Panc1 (cell line): Measurements from ENCODE around the gene TNFAIP3. TPM values are rescaled to one million over a fixed set of nuclear protein-coding genes. Genes with fewer than 3 reads are reported as not detected.

Source experiments
- ATAC-seq: fragments of 200-7000 bp; cut with Tn5 transposase; 2 replicates; pipeline ENCODE4 v1.9.1; 2020; ENCODE audit warnings: mild to moderate bottlenecking, moderate library complexity
- BruUV-seq: library from RNA; stranded (reverse); fragments of 400-500 nt; replicated peaks from 2 replicates; lab custom pipeline; 2021; lab: Mats Ljungman, UMichigan
- CTCF ChIA-PET: fragments of 300-600 bp; sonication (Branson Sonifier 250); formaldehyde crosslinking; loops from one replicate; lab custom pipeline; 2022; ENCODE audit warnings: antibody characterized with exemption; lab: Charles Lee
- POLR2A ChIA-PET: fragments of 300-600 bp; sonication (Branson Sonifier 250); formaldehyde crosslinking; loops from one replicate; lab custom pipeline; 2022; ENCODE audit warnings: antibody characterized with exemption; lab: Charles Lee
- DNase-seq: peaks from one replicate; pipeline ENCODE4 v3.0.0-alpha.2; 2010; ENCODE audit warnings: low read depth, low spot score
- H3K27ac ChIP-seq: 2 replicates; pipeline ENCODE4 v1.5.1; 2011; ENCODE audit warnings: mild to moderate bottlenecking, low read length, inconsistent platforms
- H3K27me3 ChIP-seq: fragments of 200-500 bp; sonication (Bioruptor generic); 2 replicates; pipeline ENCODE4 v1.6.0; 2014; ENCODE audit warnings: low read length, inconsistent platforms; ENCODE audit not compliant: control insufficient read depth, insufficient read depth
- H3K36me3 ChIP-seq: fragments of 200-500 bp; sonication (Bioruptor generic); 2 replicates; pipeline ENCODE4 v1.5.1; 2014; ENCODE audit warnings: inconsistent platforms, mild to moderate bottlenecking, low read length, moderate library complexity; ENCODE audit not compliant: control insufficient read depth, insufficient read depth
- H3K4me1 ChIP-seq: 2 replicates; pipeline ENCODE4 v1.5.1; 2011; ENCODE audit warnings: inconsistent platforms, mild to moderate bottlenecking, low read length, moderate library complexity; ENCODE audit not compliant: control insufficient read depth, insufficient read depth
- H3K4me3 ChIP-seq, 2 experiments: 2 replicates each; pipeline ENCODE4 v1.5.1; 2011 to 2012; ENCODE audit warnings: low read depth in 2 of 2, low read length in 2 of 2, mild to moderate bottlenecking in 2 of 2, inconsistent platforms in 1 of 2, moderate library complexity in 1 of 2
- H3K9me3 ChIP-seq: fragments of 200-500 bp; sonication (Bioruptor generic); 2 replicates; pipeline ENCODE4 v1.5.1; 2014; ENCODE audit warnings: low read depth, mild to moderate bottlenecking, inconsistent platforms, low read length, moderate library complexity; ENCODE audit not compliant: control insufficient read depth, insufficient read depth
- POLR2AphosphoS5 ChIP-seq: IDR thresholded peaks from 2 replicates; pipeline ENCODE4 v1.6.1; 2012; ENCODE audit warnings: mild to moderate bottlenecking, low read depth, low read length, moderate library complexity
- SIN3A ChIP-seq: IDR thresholded peaks from 2 replicates; pipeline ENCODE4 v1.6.1; 2012; ENCODE audit warnings: low read depth, mild to moderate bottlenecking, low read length, moderate library complexity, borderline replicate concordance; ENCODE audit not compliant: insufficient read depth
- TCF7L2 ChIP-seq: IDR thresholded peaks from 2 replicates; pipeline ENCODE4 v1.6.1; 2011; ENCODE audit warnings: mild to moderate bottlenecking, low read depth, low read length, inconsistent platforms
- in situ Hi-C: cut with HindIII; loops from 2 replicates; pipeline ENCODE4 v1.10.0; 2016; ENCODE audit warnings: low sequenced_read_pairs, low pct_unique_long_range_greater_than_20kb
- intact Hi-C: fragments of 100-400 bp; cut with micrococcal nuclease; formaldehyde crosslinking; loops from one replicate; pipeline ENCODE4 v1.10.0; 2022; ENCODE audit not compliant: unreplicated experiment
- total RNA-seq: library from RNA; stranded (reverse); gene quantifications from one replicate; pipeline ENCODE4 v1.2.1, GENCODE V29; 2021; ENCODE audit not compliant: unreplicated experiment
- TF ChIP-seq, protein P1 (sequence below): fragments of 450-650 bp; IDR thresholded peaks from 2 replicates; pipeline ENCODE4 v1.5.1; 2017; ENCODE audit warnings: mild to moderate bottlenecking
- TF ChIP-seq, protein P2 (sequence below), 2 experiments: IDR thresholded peaks; 2 replicates each; pipeline ENCODE4 v1.6.1; 2011 to 2012; ENCODE audit warnings: low read depth in 2 of 2, control low read depth in 1 of 2, low read length in 1 of 2, mild to moderate bottlenecking in 1 of 2, moderate library complexity in 1 of 2; ENCODE audit not compliant: insufficient read depth in 1 of 2

The TNFAIP3 gene
- total RNA-seq, 1 experiment from 2014 or later, result 15.0 TPM

DNA sequence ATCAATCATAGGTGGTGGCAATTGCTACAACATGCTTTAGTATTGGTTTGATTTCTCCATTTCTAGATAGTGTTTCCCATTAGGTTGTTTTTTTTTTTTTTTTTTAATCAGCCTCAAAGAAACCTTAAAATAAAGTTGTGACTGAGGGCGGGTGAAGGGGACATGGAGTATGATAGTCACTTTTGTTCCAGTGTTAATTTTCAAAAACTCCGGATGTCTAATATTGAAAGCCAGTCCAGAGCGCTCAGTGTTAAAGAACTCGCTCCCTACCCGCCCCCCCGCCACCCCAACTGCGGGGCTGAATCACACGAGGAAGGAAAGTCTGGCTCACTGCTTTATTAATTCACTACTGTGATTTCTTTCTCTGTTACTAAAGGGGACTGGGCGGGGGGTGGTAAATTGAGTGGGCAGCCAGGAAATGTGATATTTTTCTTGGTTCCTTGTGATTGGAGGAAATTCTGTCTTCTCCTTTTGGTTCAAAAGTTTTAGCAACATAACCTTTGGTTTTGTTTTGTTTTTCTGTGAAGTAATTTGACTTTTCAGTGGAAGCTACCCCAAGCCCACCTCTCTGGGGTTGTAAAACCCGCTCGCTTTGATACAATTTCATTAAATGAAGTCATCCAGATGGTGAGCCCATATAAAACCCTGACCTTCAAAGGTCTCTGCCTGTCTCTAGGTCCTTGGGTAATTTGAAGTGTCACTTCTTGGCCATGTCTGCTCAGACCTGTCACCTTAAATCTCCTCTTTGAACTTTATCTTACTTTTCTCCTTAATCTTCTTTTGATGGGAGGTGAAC is 38.0 kb downstream of the TNFAIP3 start:
- no peaks in the 10 kb centered on the region for H3K27me3 ChIP-seq
- intact Hi-C loops, result no loop called here
- no peaks in the 10 kb centered on the region for H3K9me3 ChIP-seq
- H3K4me1 ChIP-seq, result peaks cover 2% of the 10 kb centered on the region; the same call in 1 of the 2 replicates
- no peaks in the 10 kb centered on the region for H3K36me3 ChIP-seq
- ATAC-seq (no peak), DNase-seq (no peak)
- H3K4me3 ChIP-seq, result no peak overlapping the region
- in situ Hi-C loops, result no loop called here
- CTCF ChIA-PET, result no interaction called here
- POLR2A ChIA-PET, result no interaction called here
- H3K27ac ChIP-seq, result no peak overlapping the region
- no TSS peak for BruUV-seq
- no peak for TF ChIP-seq POLR2AphosphoS5

DNA sequence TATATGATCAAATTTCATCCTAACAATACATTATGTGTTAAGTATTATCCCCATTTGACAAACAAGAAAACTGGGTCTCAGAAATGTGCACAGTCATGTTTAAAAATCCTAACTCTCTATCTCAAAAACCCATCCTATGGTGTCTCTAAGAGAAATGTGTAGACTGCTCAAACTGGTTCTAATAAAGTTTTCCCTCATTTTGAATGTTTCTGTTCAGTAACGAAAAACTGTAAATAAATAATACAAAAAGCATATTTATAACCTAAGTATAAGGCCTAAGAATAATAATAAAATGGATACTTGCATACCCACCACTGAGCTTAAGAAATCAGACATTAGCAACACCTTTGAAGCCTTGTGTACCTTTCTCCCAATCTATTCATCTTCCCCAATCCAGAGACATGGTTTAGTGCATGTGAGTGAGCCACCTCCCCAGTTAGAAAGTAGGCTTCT is 39.0 kb downstream of the TNFAIP3 start:
- ATAC-seq (no peak), DNase-seq (no peak)
- Histone ChIP-seq H3K27me3 (no peaks in the 10 kb centered on the region), H3K9me3 (no peaks in the 10 kb centered on the region), H3K4me1 (peaks cover 2% of the 10 kb centered on the region; the same call in 1 of the 2 replicates), H3K36me3 (no peaks in the 10 kb centered on the region), H3K27ac (no peak overlapping the region), H3K4me3 (no peak overlapping the region)
- BruUV-seq, result no TSS peak
- POLR2A ChIA-PET, result no interaction called here
- TF ChIP-seq, protein P1, sequence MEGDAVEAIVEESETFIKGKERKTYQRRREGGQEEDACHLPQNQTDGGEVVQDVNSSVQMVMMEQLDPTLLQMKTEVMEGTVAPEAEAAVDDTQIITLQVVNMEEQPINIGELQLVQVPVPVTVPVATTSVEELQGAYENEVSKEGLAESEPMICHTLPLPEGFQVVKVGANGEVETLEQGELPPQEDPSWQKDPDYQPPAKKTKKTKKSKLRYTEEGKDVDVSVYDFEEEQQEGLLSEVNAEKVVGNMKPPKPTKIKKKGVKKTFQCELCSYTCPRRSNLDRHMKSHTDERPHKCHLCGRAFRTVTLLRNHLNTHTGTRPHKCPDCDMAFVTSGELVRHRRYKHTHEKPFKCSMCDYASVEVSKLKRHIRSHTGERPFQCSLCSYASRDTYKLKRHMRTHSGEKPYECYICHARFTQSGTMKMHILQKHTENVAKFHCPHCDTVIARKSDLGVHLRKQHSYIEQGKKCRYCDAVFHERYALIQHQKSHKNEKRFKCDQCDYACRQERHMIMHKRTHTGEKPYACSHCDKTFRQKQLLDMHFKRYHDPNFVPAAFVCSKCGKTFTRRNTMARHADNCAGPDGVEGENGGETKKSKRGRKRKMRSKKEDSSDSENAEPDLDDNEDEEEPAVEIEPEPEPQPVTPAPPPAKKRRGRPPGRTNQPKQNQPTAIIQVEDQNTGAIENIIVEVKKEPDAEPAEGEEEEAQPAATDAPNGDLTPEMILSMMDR, result no peak
- TF ChIP-seq, protein P2, sequence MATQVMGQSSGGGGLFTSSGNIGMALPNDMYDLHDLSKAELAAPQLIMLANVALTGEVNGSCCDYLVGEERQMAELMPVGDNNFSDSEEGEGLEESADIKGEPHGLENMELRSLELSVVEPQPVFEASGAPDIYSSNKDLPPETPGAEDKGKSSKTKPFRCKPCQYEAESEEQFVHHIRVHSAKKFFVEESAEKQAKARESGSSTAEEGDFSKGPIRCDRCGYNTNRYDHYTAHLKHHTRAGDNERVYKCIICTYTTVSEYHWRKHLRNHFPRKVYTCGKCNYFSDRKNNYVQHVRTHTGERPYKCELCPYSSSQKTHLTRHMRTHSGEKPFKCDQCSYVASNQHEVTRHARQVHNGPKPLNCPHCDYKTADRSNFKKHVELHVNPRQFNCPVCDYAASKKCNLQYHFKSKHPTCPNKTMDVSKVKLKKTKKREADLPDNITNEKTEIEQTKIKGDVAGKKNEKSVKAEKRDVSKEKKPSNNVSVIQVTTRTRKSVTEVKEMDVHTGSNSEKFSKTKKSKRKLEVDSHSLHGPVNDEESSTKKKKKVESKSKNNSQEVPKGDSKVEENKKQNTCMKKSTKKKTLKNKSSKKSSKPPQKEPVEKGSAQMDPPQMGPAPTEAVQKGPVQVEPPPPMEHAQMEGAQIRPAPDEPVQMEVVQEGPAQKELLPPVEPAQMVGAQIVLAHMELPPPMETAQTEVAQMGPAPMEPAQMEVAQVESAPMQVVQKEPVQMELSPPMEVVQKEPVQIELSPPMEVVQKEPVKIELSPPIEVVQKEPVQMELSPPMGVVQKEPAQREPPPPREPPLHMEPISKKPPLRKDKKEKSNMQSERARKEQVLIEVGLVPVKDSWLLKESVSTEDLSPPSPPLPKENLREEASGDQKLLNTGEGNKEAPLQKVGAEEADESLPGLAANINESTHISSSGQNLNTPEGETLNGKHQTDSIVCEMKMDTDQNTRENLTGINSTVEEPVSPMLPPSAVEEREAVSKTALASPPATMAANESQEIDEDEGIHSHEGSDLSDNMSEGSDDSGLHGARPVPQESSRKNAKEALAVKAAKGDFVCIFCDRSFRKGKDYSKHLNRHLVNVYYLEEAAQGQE (IDR thresholded peaks at IDR 0.05; ENCODE audit: insufficient read depth in 1 of 2, low read depth in 2 of 2, low read length in 1 of 2), result no peak
- no peak for TF ChIP-seq SIN3A
- CTCF ChIA-PET, result no interaction called here
- intact Hi-C loops, result no loop called here
- in situ Hi-C loops, result no loop called here

DNA sequence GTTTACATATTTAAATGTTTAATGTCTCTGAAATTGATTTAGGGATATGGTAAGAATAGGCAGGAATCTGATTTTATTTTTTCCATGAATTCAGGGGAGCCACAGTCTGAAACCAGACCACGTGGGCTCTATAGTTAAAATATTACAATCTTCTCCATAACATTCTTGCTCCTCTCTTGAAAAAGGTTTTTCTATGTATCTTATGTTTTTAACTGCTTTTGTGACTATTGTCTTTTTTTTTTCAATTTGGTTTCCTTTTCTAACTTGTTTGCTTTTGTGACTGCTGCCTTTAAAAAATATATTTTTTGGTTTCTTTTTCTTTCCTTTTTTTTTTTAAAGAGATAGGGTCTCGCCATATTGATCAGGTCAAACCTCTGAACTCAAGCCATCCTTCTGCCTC is 40.1 kb downstream of the TNFAIP3 start:
- H3K4me1 ChIP-seq, result peaks cover 2% of the 10 kb centered on the region; the same call in 1 of the 2 replicates
- TF ChIP-seq SIN3A, result no peak
- TF ChIP-seq, protein P1, result no peak
- no peak for TF ChIP-seq TCF7L2
- TF ChIP-seq, protein P2 (IDR thresholded peaks at IDR 0.05; ENCODE audit: insufficient read depth in 1 of 2, low read depth in 2 of 2, low read length in 1 of 2), result no peak
- no peak for TF ChIP-seq POLR2AphosphoS5
- in situ Hi-C loops (no loop called here), intact Hi-C loops (no loop called here)
- ChIA-PET CTCF (no interaction called here), POLR2A (no interaction called here)
- no peaks in the 10 kb centered on the region for H3K36me3 ChIP-seq
- no peak overlapping the region for H3K27ac ChIP-seq
- DNase-seq, result no peak
- BruUV-seq, result no TSS peak
- no peaks in the 10 kb centered on the region for H3K27me3 ChIP-seq
- ATAC-seq, result no peak
- H3K9me3 ChIP-seq, result no peaks in the 10 kb centered on the region
- H3K4me3 ChIP-seq, result no peak overlapping the region
